Fibroblast of the aortic adventitia (primary cell): Measurements from ENCODE around the gene INAFM2. TPM values are rescaled to one million over a fixed set of nuclear protein-coding genes. Genes with fewer than 3 reads are reported as not detected.
A peak's percentile ranks its signal among the peaks of the same experiment; 100 is the strongest.

Experiments used
- DNase-seq: peaks from one replicate; pipeline ENCODE4 v3.0.0-alpha.2; 2010; ENCODE audit warnings: low read depth
- H3K4me3 ChIP-seq: 2 replicates; pipeline ENCODE4 v1.5.1; 2011; ENCODE audit warnings: low read depth, mild to moderate bottlenecking, control low read depth, low read length, moderate library complexity
- total RNA-seq: library from RNA; depleted of rRNA; stranded (reverse); fragments of >200 nt; gene quantifications from 2 replicates; pipeline ENCODE4 v1.2.3, GENCODE V29; 2012; ENCODE audit warnings: low replicate concordance
- TF ChIP-seq, protein P1 (sequence below): IDR thresholded peaks from 2 replicates; pipeline ENCODE4 v1.5.1; 2011; ENCODE audit warnings: mild to moderate bottlenecking, low read length, control low read depth, inconsistent platforms; ENCODE audit not compliant: insufficient read depth

INAFM2 gene
- total RNA-seq, 1 donor, result 8.9 TPM

DNA sequence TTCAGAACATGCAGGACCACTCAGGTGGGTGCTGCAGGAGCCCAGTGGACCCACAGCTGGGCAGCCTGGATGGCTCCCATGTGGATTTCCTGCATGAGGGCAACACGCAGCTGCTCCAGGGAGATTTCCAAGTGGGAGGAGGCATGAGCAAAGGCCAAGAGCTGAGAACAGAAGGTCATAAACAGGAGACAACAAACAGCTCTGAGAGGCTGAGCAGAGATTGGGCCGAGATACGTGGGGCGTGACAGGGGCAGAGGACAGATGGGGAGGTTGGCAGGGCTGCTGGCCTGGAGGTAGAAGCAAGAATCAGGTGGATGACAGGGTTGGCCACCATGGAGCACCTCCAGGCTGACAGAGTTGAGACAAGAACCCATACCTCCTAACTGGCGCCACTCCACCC lies 30.2 kb downstream of the INAFM2 start:
- no peak overlapping the region for H3K4me3 ChIP-seq
- TF ChIP-seq, protein P1, sequence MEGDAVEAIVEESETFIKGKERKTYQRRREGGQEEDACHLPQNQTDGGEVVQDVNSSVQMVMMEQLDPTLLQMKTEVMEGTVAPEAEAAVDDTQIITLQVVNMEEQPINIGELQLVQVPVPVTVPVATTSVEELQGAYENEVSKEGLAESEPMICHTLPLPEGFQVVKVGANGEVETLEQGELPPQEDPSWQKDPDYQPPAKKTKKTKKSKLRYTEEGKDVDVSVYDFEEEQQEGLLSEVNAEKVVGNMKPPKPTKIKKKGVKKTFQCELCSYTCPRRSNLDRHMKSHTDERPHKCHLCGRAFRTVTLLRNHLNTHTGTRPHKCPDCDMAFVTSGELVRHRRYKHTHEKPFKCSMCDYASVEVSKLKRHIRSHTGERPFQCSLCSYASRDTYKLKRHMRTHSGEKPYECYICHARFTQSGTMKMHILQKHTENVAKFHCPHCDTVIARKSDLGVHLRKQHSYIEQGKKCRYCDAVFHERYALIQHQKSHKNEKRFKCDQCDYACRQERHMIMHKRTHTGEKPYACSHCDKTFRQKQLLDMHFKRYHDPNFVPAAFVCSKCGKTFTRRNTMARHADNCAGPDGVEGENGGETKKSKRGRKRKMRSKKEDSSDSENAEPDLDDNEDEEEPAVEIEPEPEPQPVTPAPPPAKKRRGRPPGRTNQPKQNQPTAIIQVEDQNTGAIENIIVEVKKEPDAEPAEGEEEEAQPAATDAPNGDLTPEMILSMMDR, result no peak

DNA sequence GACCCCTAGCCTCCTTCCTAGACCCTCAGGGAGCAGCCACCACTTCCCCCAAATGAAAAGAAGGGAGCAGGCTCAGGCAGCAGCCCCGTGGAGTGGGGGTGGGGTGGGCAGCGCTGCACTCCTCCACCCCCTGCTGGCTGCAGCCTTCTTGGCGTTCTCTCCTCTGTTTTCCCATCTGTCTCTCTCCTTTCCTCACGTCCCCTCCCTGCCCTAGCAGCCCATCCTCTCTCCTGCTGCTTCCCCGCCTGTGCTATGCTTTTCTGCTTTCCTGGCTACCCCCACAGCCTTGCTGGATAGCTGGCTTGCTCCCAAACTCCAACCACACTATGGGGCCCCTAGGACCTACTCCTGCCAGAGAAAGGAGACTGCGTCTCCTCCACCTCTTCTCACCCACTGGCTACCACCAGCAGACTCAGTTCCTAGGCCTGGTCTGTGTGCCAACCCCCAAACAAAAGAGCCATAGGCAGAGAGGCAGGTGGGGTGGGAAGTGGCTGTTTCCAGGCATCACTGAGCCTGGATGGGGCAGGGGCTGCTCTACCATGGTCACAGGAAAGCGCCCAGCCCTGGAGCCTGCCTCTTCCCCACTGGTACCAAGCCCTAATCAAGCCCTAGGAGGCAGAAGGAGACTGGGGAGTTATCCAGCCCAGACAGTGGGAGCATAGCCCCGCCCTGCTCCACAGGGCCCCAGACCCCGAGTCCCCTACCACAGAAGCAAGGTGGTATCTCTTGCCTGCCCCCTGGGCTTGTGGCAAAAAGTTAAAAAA lies 31.1 kb downstream of the INAFM2 start:
- DNase-seq, result peak; percentile 57
- TF ChIP-seq, protein P1, result peak; percentile 78
- no peak overlapping the region for H3K4me3 ChIP-seq

More for the DNA sequence above, 30.2 kb downstream of the INAFM2 start:
- DNase-seq, result no peak

- TF ChIP-seq, protein P1, result no peak
- H3K4me3 ChIP-seq, result no peak overlapping the region
- no peak for DNase-seq
Observed at GRCh38 chr15:40355976-40356585, 32.6 kb downstream of the INAFM2 start.

DNA sequence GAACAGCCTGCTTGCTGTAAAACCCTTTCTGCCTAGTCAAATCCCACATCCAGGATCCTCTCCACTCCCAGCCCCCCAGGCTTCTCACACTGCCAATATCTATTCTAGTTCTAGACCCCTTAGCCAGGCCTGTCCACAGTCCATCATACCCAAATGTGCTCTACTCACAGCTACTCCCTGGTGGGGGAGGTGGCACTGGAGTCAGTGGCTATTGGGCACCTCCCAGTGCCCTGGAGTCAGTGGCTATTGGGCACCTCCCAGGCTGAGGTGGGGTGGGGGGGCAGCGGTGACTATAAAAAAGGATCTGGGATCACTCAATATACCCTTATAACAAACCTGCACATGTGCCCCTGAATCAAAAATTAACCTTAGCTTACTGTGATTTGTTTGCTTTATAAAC lies 33.8 kb downstream of the INAFM2 start:
- no peak overlapping the region for H3K4me3 ChIP-seq
- DNase-seq, result no peak
- TF ChIP-seq, protein P1, result no peak

DNA sequence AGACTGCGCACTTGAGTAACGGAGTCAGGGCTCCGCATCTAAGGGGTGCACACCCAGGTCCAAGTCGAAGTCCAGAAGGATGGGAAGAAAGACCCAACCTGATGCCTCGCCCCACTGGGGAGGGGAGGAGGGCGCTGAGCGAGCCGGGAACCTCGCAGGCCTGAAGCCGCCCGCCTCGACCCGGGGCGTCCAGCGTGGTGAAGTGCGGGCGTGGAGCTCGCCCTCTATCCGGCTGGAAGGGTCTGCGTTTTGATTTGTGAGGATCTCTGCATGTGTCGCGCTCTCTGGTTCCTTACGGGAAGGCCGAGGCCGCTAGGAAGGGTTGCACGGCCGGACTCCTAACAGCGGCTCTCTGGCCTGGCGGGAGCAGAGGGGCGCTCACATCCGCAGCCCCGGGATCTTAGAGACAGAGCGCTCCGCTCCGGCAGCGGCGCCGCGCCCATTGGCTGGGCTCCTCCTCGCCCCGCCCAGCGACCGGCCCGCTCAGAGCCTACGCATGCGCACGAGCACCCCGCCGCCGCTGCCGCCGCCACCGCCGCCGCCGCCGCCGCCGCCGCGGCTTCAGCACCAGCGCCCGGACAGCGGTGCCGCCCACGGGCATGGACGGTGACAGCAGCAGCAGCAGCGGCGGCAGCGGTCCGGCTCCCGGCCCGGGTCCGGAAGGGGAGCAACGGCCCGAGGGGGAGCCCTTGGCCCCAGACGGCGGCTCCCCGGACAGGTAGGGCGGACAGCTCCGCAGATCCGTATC lies 34.4 kb downstream of the INAFM2 start, which contains the start of gene DISP2:
Gene DISP2 (plus strand): TSS at position 497 of the 748 bp plus-strand sequence. CDS start 103 bp downstream, at position 600.
- TF ChIP-seq, protein P1, result no peak
- peak; percentile 72 for DNase-seq
- peak within 1 kb of the TSS; percentile 61 for H3K4me3 ChIP-seq

DNA sequence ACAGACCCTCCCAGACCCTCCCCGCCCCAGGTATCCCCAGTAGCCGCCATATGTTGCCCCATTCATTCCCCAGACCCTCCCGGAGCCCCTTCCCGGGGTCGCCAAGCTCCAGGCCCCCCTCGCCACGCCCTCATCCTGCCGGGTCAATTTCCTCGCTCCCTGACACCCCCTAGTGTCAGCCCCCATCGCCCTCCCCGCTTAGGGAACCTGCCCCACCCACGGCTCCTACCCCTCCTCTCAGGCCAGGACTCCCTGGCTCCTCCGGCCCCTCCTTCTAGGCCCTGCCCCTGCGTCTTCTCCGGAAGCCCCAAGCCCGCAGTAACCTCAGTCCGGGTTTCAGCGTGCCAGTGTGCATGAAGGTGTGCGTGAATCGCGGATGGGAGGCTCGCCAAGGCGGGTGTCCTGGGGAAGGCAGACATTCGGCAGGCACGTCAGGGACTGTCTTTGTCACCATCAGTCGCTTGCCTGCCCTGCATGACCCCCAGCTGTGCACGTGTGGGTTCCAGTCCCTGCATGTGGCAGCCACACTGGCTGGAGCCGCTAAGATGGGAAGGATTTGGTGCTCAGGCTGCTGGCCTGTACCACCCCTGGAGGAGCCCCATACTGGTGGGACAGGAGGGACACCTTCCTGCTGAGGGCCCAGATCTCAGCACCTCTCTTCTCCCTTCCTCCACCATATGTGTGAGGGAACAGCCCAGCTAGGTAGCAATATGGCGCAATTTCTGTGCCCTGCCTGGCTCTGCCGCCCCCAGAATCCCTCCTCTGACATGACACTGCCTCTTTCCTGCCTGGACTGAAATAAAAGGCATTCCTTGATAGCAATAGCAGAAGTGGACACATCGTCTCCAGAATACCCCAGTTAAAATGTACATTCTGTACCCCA lies 35.2 kb downstream of the INAFM2 start:
- peak overlapping the region; percentile 60 for H3K4me3 ChIP-seq
- no peak for DNase-seq
- TF ChIP-seq, protein P1, result no peak
